Fibroblast of lung (primary cell): Measurements from ENCODE around the gene DPYSL4. TPM values are rescaled to one million over a fixed set of nuclear protein-coding genes. Genes with fewer than 3 reads are reported as not detected.

Experiments
- DNase-seq, 2 donors: peaks; one replicate each; pipeline versions ENCODE4 v3.0.0 to v3.0.0-alpha.2; 2010; ENCODE audit warnings: low read depth in 2 of 2
- H2AFZ ChIP-seq: 2 replicates; pipeline ENCODE4 v1.5.1; 2012; ENCODE audit warnings: low read length, control low read depth, inconsistent platforms
- H3K27ac ChIP-seq: 2 replicates; pipeline ENCODE4 v1.5.1; 2011; ENCODE audit warnings: low read length, control low read depth; ENCODE audit not compliant: insufficient read depth
- H3K27me3 ChIP-seq: 2 replicates; pipeline ENCODE4 v1.5.1; 2011; ENCODE audit warnings: mild to moderate bottlenecking, low read length; ENCODE audit not compliant: control insufficient read depth, insufficient read depth
- H3K36me3 ChIP-seq: 2 replicates; pipeline ENCODE4 v1.5.1; 2011; ENCODE audit warnings: low read length; ENCODE audit not compliant: control insufficient read depth, insufficient read depth
- H3K4me1 ChIP-seq: 2 replicates; pipeline ENCODE4 v1.5.1; 2011; ENCODE audit warnings: low read length; ENCODE audit not compliant: control insufficient read depth, insufficient read depth; ENCODE audit errors: extremely low read depth
- H3K4me2 ChIP-seq: 2 replicates; pipeline ENCODE4 v1.5.1; 2011; ENCODE audit warnings: low read length, control low read depth; ENCODE audit not compliant: insufficient read depth; ENCODE audit errors: extremely low read depth
- H3K4me3 ChIP-seq, 4 experiments: fragments of 200-600 bp in 1 of 4; sonication (generic) in 1 of 4; replicated peaks in 1 of 4; 2 replicates each; pipeline ENCODE4 v1.5.1; 2011 to 2016; ENCODE audit warnings: low read length in 4 of 4, low read depth in 3 of 4, mild to moderate bottlenecking in 3 of 4, control low read depth in 2 of 4, inconsistent platforms in 1 of 4, mixed read lengths in 1 of 4; ENCODE audit not compliant: insufficient read depth in 1 of 4; ENCODE audit errors: control extremely low read depth in 1 of 4
- H3K79me2 ChIP-seq: 2 replicates; pipeline ENCODE4 v1.5.1; 2012; ENCODE audit warnings: mild to moderate bottlenecking, low read length, inconsistent platforms; ENCODE audit not compliant: control insufficient read depth, insufficient read depth
- H3K9ac ChIP-seq: 2 replicates; pipeline ENCODE4 v1.5.1; 2011; ENCODE audit warnings: mild to moderate bottlenecking, low read length, control low read depth; ENCODE audit not compliant: insufficient read depth
- H3K9me3 ChIP-seq: 2 replicates; pipeline ENCODE4 v1.5.1; 2012; ENCODE audit warnings: low read depth, low read length; ENCODE audit not compliant: control insufficient read depth, insufficient read depth
- H4K20me1 ChIP-seq: 2 replicates; pipeline ENCODE4 v1.5.1; 2011; ENCODE audit warnings: low read length; ENCODE audit not compliant: control insufficient read depth, insufficient read depth; ENCODE audit errors: extremely low read depth
- CTCF ChIP-seq, 2 donors: IDR thresholded peaks in 1 of 2; conservative IDR thresholded peaks in 1 of 2; 1 replicate in 1 of 2; 2 replicates in 1 of 2; pipeline ENCODE4 v1.5.1; 2011 to 2012; ENCODE audit warnings: low read length in 2 of 2, control low read depth in 1 of 2, inconsistent platforms in 1 of 2, low read depth in 1 of 2, mild to moderate bottlenecking in 1 of 2
- EZH2 ChIP-seq: IDR thresholded peaks from 2 replicates; pipeline ENCODE4 v1.5.1; 2012; ENCODE audit warnings: low read length, control low read depth, mild to moderate bottlenecking; ENCODE audit errors: missing control alignments
- polyA plus RNA-seq, 2 donors: library from polyadenylated mRNA; depleted of rRNA in 1 of 2; stranded (reverse) in 1 of 2; unstranded in 1 of 2; fragments of >200 nt; gene quantifications; 2 replicates each; pipeline ENCODE4 v1.2.1, GENCODE V29; 2011 to 2012; ENCODE audit warnings: missing spikeins in 1 of 2
- total RNA-seq: library from RNA; depleted of rRNA; stranded (reverse); fragments of >200 nt; gene quantifications from 2 replicates; pipeline ENCODE4 v1.2.1, GENCODE V29; 2014

Gene DPYSL4
- total and polyA plus RNA-seq, 2 donors (not counting 1 experiment from before 2014, with no cell fraction given): 0.83 to 1.4 TPM

GRCh38 chr10:132198381-132199181 lies 11.8 kb downstream of the DPYSL4 start:
- Histone ChIP-seq H3K36me3 (no peaks in the 10 kb centered on the region), H3K9me3 (no peaks in the 10 kb centered on the region), H3K27ac (no peak overlapping the region), H3K4me2 (no peak overlapping the region), H3K9ac (no peak overlapping the region), H3K4me3 (no peak overlapping the region), H3K4me1 (no peaks in the 10 kb centered on the region), H3K27me3 (no peaks in the 10 kb centered on the region), H3K79me2 (no peaks in the 10 kb centered on the region), H2AFZ (no peak overlapping the region), H4K20me1 (no peaks in the 10 kb centered on the region)
- DNase-seq: no peak
- TF ChIP-seq EZH2 (no peak), CTCF (conservative IDR thresholded peaks at IDR 0.05 in 1 of 2, IDR thresholded peaks at IDR 0.05 in 1 of 2; ENCODE audit: low read depth in 1 of 2, low read length in 2 of 2) (no peak)

GRCh38 chr10:132199268-132199853 lies 12.6 kb downstream of the DPYSL4 start:
- no peak overlapping the region for H3K4me2 ChIP-seq
- no peak overlapping the region for H2AFZ ChIP-seq
- no peaks in the 10 kb centered on the region for H4K20me1 ChIP-seq
- DNase-seq: no peak
- no peaks in the 10 kb centered on the region for H3K9me3 ChIP-seq
- no peak overlapping the region for H3K27ac ChIP-seq
- H3K27me3 ChIP-seq: no peaks in the 10 kb centered on the region
- no peaks in the 10 kb centered on the region for H3K79me2 ChIP-seq
- no peaks in the 10 kb centered on the region for H3K4me1 ChIP-seq
- H3K9ac ChIP-seq: no peak overlapping the region
- TF ChIP-seq CTCF (conservative IDR thresholded peaks at IDR 0.05 in 1 of 2, IDR thresholded peaks at IDR 0.05 in 1 of 2; ENCODE audit: low read depth in 1 of 2, low read length in 2 of 2) (no peak), EZH2 (no peak)
- H3K36me3 ChIP-seq: no peaks in the 10 kb centered on the region
- no peak overlapping the region for H3K4me3 ChIP-seq

GRCh38 chr10:132199854-132200311 lies 13.1 kb downstream of the DPYSL4 start:
- H3K36me3 ChIP-seq: no peaks in the 10 kb centered on the region
- no peak overlapping the region for H3K4me2 ChIP-seq
- no peak overlapping the region for H3K4me3 ChIP-seq
- H3K9me3 ChIP-seq: no peaks in the 10 kb centered on the region
- no peaks in the 10 kb centered on the region for H4K20me1 ChIP-seq
- TF ChIP-seq CTCF (conservative IDR thresholded peaks at IDR 0.05 in 1 of 2, IDR thresholded peaks at IDR 0.05 in 1 of 2; ENCODE audit: low read depth in 1 of 2, low read length in 2 of 2) (no peak), EZH2 (no peak)
- no peak overlapping the region for H2AFZ ChIP-seq
- no peak overlapping the region for H3K9ac ChIP-seq
- H3K4me1 ChIP-seq: no peaks in the 10 kb centered on the region
- no peak overlapping the region for H3K27ac ChIP-seq
- no peaks in the 10 kb centered on the region for H3K27me3 ChIP-seq
- DNase-seq: no peak
- H3K79me2 ChIP-seq: no peaks in the 10 kb centered on the region
